ENCODE measurements around the gene ITM2C. TPM values are rescaled to one million over a fixed set of nuclear protein-coding genes. Genes with fewer than 3 reads are reported as not detected.
A peak's percentile ranks its signal among the peaks of the same experiment; 100 is the strongest.

ITM2C gene
- polyA plus RNA-seq, 4 donors = 848 to 1,175 (median 938) TPM

- no peak for DNase-seq (ENCODE audit: low read depth in 4 of 4, low spot score in 2 of 4)
Measured at GRCh38 chr2:230849633-230850357, 14.9 kb upstream of the ITM2C start.

DNA sequence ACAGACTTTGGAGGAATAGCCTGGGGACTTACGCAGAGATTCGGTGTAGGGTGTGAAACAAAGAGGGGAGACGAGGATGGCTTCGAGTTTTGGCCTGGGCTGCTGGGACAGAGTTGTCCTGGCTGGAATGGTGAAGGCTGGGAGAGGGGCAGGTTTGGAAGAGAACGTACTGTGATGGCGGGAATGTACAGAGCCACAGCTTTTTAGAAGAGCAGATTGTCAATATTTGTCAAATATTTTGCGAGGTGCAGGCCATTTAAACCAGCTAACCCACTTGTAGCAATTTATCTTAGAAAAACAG lies 14.4 kb upstream of the ITM2C start:
- DNase-seq (ENCODE audit: low read depth in 4 of 4, low spot score in 2 of 4) = no peak

GRCh38 chr2:230852113-230852512 lies 12.6 kb upstream of the ITM2C start:
- DNase-seq (ENCODE audit: low read depth in 4 of 4, low spot score in 2 of 4) = no peak

DNA sequence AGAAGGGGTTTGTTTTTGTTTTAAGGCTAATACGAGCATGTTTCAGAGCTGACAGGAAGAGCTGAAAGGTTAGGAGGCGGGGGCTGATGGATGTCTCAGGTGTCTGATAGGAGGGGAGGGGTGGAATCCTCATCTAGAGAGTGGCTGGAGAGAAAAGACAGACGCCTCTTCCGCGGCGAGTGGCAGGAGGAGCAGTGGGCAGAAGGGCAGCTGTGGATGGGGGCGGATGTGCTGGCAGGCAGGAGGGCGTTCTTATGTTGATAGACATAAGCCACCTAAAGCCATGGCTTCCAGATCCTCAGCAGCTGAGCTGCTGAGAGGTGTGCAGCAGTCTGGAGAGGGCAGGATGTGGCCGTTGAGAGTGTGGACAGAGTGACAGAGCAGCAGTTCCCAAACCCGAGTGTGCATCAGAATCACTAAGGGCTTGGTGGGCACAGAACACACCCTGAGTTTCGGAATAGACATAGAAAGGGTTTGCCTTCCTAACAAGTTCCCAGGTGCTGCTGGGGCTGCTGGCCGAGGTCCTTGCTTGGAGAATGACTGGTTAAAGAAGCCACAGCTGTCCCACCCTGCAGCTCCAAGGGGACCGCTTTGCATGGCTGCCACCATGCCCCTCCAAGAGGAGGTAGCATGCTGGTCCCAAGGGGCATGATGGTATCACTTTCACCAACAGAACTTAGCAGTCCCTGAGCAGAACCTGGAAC lies 3.0 kb upstream of the ITM2C start:
- no peak for DNase-seq (ENCODE audit: low read depth in 4 of 4, low spot score in 2 of 4)

- no peak for DNase-seq (ENCODE audit: low read depth in 4 of 4, low spot score in 2 of 4)
Measured at GRCh38 chr2:230862292-230862691, 2.5 kb upstream of the ITM2C start.

DNA sequence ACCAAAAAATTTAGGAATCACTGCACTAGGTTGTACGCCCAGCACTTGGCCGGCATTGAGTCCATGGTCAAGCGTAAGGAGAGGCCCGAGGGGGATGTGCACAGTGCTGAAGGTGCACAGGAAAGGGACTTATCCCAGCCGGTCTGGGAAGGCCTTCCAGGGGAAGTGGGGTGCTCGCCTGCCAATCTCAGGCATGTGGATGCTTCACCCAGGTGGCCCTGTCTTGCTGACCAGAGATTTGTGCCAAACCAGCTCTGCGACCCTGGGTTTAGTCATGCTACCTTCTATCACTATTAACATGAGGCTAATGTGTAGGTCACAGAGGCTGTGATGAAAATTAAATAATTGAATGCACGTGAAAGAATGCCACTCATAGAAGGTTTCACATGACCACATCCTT lies 1.7 kb upstream of the ITM2C start:
- no peak for DNase-seq (ENCODE audit: low read depth in 4 of 4, low spot score in 2 of 4)

- DNase-seq (ENCODE audit: low read depth in 4 of 4, low spot score in 2 of 4) = no peak
Measured at GRCh38 chr2:230863442-230864121, 1.2 kb upstream of the ITM2C start.

GRCh38 chr2:230864122-230864604 lies 579 bp upstream of the ITM2C start:
- DNase-seq (ENCODE audit: low read depth in 4 of 4, low spot score in 2 of 4) = no peak

DNA sequence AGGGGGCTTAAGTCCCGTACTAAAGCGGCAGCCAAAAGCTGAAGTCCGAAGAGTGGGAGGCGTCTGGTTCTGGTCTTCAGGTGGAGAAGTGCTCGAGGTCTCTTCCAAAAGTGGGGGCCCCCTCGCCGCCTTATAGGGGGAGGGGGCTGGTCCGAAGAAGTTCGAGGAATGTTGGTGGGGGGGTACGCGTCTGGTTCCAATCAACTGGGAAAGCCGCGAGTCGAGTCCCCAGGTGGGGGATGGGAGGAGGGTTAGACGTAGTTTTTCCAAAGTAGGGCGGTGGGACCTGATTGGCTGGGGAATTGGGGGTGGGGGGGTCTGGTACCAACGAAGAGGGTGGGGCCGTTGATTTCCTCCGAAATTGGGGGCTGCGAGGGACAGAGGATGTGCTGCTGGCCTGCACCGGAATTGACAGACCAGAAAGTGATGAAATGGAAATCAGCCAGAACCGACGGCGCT lies 594 bp downstream of the ITM2C start:
- no peak for DNase-seq (ENCODE audit: low read depth in 4 of 4, low spot score in 2 of 4)

DNA sequence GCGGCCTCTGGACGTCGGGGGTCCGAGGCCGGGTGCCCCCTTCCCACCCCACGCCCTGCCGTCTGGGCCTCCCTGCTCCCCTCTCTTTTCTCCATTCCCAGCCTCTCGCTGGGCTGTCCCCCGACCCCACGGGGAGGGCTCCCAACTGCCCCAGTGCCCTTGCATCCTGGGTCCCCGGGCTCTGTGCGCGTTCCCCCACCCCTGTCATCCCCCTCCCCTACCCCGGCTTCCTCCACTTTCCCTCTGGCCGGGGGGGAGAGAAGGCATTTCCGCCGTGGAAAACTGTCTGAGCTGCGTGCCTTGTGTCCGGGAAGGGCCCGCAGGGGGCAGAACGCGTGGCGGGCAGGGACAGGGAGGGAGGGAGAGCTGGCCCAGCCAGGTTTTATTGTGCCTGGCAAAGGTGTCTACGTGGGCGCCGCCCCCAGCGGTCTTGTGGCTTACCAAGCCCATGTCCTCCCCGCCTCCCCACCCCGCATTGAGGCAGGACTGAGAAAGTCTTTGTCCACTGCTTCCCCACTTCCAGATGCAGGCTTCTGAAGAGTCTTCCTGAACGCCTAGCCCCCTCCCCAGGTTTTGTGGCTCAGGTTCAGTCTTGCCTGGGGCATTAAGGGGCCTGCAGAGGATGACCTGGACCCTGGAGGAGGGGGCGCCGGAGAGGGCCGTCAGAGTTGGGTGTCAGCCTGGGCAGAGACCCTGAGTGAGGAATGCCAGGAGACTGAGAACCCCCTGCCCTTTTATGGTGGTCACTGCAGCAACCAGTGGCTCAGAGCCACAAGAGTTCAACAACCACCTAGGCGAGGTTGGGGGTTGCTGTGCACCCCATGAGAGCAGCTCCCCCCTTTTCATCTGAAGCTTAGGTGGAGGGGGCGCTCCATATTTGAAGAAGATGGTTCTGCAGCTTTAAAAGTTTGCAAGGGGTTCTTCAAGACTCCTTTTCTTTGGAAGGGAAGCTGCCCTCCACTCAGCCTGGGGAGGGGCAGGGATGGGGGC lies 1.3 kb downstream of the ITM2C start:
- no peak for DNase-seq (ENCODE audit: low read depth in 4 of 4, low spot score in 2 of 4)

DNA sequence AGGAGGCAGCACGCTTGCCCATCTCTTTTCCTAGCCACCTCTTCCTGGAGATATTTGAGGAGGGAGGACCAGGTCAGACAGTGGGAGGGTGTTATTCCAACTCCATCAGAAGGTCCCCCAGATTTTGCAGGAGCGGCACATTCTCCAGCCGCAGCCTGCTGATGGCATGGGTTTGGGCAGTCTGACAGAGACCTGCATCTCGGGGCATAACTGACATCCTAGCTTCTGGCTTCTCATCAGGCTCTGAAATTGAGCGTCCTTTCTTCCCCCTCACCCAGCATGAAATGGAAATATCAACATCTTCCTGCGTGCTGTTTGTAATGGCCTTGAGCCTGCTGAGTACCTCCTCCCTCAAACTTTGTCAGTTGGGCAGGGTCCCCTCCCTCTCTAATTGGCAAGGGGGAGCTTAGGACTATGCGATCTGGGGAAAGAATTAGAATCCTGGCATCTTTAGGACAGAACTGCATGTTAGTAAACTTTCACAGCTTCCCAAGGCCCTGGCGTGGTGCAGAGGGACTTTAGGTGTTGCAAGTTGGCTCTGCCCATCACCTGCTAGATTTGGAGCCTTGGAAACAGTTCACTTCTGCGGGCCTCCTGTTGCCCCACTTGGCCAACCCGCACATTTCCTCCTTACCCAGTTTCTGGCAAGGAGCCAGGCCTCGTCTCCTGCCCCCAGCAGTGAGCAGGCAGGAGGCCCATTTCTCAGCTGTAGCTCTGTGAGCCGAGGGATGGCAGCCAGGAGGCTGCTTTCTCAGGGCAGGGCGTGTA lies 2.2 kb downstream of the ITM2C start:
- DNase-seq (ENCODE audit: low read depth in 4 of 4, low spot score in 2 of 4) = no peak

DNA sequence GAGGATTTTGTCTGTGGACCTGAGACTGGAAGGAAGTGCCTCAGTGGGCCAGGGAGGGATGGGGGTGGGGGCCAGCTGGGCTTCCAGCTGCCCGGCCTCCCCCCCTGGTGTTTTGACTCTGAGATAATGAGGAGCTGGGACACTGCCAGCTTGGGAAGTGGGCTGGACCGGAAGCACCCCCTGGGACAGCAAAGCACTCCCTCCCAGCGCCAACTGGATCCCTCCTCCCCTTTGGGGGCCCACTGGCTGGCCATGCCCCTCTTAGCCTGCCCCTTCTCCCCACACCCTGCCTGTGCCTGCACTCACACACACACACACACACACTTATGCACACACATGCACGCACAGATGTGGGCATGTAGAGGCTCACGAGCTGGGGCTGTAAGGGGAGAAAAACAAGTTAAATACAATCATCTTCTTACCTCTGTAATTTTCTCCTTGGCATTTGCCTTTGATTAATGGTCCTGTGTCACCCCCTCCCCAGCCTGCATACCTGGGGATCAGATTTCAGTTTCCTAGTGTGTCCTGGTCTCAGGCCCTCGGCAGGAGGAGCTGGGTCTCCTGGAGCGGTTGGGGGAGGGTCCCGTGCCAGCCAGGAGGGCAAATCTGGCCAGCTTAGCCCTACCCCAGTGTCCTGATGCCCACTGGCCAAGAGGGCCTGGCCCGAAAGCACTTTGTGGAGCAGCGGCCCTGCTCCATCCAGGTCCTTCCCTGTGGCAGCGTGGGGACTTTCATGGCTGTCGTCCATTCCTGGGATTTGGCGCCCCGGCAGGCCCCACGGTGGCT lies 3.6 kb downstream of the ITM2C start:
- peak in 1 of 4 donors; percentile 79 for DNase-seq (ENCODE audit: low read depth in 4 of 4, low spot score in 2 of 4)

DNA sequence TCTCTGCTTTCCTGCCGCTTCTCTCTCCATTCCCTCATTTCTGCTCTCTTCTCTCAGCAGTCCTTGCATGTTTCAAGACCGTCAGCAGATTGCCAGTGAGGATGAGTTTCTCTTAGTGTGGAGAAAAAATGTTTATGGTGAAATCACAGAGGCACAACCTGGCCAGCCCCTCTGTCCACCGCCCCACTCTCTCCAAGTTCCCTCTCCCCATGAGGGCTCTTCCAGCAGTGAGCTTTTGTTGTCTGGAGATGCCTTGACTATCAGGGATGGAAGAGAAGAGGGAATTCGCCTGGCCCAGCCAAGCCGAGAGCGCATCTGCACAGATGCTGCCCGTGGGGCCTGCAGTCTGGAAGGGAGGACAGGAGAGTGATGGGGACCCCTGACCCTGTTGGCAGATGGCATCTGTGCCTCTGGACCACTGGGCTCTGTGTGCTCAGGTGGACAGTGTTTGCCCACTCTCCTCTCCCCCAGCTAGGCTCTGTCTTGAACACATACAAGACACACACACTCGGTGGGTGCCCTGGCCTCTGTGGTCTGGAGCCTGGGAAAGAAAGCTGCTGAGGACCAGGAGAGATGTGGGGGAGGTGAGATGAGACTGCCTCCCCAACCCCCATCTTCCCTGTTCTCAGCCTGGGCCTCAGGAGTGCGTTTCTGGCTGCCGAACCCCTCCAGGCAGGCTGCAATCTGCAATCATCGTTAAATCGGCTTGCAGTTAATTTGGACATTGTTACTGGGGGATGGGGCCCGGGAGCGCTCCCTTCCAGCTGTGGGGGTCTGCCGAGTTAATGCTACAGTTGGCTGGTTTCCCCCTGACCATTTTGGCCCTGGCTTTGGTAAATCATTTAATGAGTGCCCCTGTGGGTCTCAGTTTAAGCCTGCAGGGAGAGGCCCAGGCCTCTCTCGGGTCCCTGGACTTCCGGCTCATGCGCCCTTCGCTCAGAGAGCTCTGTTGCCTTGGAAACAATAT lies 4.5 kb downstream of the ITM2C start:
- DNase-seq (ENCODE audit: low read depth in 4 of 4, low spot score in 2 of 4) = peak in 1 of 4 donors; percentile 83

GRCh38 chr2:230869914-230870543 lies 5.3 kb downstream of the ITM2C start:
- no peak for DNase-seq (ENCODE audit: low read depth in 4 of 4, low spot score in 2 of 4)

- no peak for DNase-seq (ENCODE audit: low read depth in 4 of 4, low spot score in 2 of 4)
Measured at GRCh38 chr2:230870544-230871360, 6.0 kb downstream of the ITM2C start.

DNA sequence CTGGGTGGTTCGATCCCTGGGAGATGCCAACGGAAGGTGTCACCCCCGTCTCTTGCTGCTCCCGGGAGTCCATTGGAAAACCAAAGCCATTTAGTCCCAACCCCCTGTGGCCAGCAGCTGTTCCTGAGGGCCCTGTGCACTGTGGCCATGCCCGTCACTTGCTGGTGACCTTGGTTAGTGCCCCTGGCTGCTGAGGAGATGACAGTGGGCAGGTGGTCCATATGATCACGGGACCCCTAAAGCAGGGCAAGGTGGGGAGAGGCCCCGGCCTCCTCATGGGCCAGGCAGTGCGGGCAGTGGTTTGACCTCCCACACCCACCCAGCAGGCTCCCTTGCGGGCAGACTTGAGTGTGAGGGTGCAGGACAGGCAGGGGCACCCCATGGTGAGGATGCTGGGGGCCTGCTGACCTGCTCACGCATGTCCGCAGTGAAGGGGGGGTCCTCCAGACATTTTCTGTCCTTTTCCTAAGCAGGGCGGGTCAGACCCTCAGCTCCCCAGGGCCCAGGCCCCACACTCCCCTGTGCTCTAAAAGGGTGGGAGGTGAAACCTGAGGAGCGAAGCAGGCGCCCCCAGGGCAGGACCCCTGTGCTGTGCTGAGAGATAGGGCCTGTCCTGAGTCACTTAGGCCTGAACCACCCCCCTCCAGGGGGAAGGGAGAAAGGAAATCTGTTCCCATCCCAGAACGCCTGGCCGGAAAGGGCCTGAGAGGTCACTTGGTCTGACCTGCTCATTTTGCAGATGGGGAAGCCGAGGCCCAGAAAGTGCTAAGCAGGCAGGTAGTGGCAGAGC lies 6.8 kb downstream of the ITM2C start:
- DNase-seq (ENCODE audit: low read depth in 4 of 4, low spot score in 2 of 4) = no peak
